Stimulated activated naive CD8-positive, alpha-beta T cell treated with anti-CD3 and anti-CD28 coated beads, Interleukin-15, amount 100 ng/mL, for 72 hours (primary cell): Measurements from ENCODE around the gene AVP.
"Not testable (repeated sequence)": the region's sequence is repeated elsewhere in the genome, so short reads cannot be mapped to it uniquely, and the experiment has no call there.

ENCODE experiments used
- ATAC-seq: fragments of 150-1000 bp; cut with Tn5 transposase; 2 replicates; pipeline ENCODE4 v1.10.0; 2021; ENCODE audit warnings: mild to moderate bottlenecking, moderate library complexity
- DNase-seq, 2 donors: peaks; one replicate each; pipeline ENCODE4 v3.0.0; 2021 to 2022
- H3K27ac Mint-ChIP-seq, 2 donors: one replicate each; pipeline ENCODE4 v1.8.0; 2022; ENCODE audit warnings: mild to moderate bottlenecking in 2 of 2, mixed read lengths in 2 of 2, moderate library complexity in 2 of 2
- H3K27me3 Mint-ChIP-seq: one replicate; pipeline ENCODE4 v1.8.0; 2022; ENCODE audit warnings: mixed read lengths
- H3K4me1 Mint-ChIP-seq: one replicate; pipeline ENCODE4 v1.8.0; 2022; ENCODE audit warnings: mild to moderate bottlenecking, mixed read lengths
- H3K4me3 Mint-ChIP-seq, 2 donors: one replicate each; pipeline ENCODE4 v1.8.0; 2022; ENCODE audit warnings: mild to moderate bottlenecking in 2 of 2, mixed read lengths in 2 of 2, moderate library complexity in 1 of 2
- H3K9me3 Mint-ChIP-seq, 2 donors: one replicate each; pipeline ENCODE4 v1.8.0; 2022; ENCODE audit warnings: mixed read lengths in 2 of 2

AVP gene, protein sequence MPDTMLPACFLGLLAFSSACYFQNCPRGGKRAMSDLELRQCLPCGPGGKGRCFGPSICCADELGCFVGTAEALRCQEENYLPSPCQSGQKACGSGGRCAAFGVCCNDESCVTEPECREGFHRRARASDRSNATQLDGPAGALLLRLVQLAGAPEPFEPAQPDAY

DNA sequence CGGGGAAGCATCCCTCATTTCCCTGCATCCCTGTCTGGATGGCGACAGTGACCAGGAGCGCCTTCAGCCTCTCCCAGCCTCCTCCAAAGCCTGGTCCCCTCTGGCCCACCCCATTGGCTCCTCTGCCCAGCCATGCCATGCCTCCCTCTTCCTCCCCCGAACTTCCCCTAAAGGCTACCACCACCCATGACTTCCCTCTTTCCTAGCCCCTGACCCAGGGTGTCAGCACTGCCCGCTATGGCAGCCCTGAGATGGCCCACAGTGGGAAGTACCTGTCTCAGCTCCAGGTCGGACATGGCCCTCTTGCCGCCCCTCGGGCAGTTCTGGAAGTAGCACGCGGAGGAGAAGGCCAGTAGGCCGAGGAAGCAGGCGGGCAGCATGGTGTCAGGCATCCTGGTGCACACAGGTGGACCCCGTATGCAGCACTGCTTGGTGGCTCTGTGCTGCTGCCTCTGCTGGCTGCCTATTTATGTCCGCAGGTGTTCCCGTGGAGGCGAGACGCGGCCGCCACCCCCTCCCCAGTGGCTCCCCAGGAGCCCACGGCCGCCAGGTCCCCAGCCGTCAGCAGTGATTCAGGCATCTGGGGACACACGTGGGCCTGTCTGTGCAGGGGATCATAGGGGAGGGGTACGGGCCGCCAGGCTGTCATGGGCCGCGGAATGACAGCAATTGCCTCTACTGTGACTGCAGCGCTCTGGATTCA is at the start of gene AVP:
AVP (minus strand) TSS at position 442 of the 703 bp plus-strand sequence; CDS start at position 392, 50 bp downstream.
- Mint-ChIP-seq H3K4me1 (peaks cover 24% of the 10 kb centered on the region), H3K4me3 (peak within 1 kb of the TSS; percentile 44 to 81), H3K27me3 (peaks cover 51% of the 10 kb centered on the region), H3K9me3 (no peaks in the 10 kb centered on the region), H3K27ac (peak within 1 kb of the TSS in 1 of 2 donors; percentile 27)
- ATAC-seq (no peak), DNase-seq (no peak)

DNA sequence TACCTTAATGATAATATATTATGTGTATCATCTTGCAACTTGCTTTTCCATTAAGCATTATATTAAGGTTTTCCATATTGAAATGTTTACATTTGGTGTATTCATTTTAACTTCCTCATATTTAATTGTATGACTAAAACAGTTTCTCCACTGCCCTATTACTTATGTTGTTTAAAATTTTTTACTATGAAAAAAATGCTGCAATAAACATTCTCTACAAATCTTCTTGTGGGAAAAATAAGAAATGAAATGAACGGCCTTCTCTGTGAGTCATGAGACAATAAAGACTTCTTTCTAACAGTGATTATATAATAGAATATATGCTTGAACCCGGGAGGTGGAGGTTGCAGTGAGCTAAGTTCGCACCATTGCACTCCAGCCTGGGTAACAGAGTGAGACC is 49.6 kb upstream of the AVP start:
- no peak for ATAC-seq
- Mint-ChIP-seq H3K4me3 (no peak overlapping the region), H3K9me3 (no peaks in the 10 kb centered on the region), H3K27me3 (no peaks in the 10 kb centered on the region), H3K27ac (no peak overlapping the region), H3K4me1 (peaks cover 12% of the 10 kb centered on the region)
- no peak for DNase-seq

DNA sequence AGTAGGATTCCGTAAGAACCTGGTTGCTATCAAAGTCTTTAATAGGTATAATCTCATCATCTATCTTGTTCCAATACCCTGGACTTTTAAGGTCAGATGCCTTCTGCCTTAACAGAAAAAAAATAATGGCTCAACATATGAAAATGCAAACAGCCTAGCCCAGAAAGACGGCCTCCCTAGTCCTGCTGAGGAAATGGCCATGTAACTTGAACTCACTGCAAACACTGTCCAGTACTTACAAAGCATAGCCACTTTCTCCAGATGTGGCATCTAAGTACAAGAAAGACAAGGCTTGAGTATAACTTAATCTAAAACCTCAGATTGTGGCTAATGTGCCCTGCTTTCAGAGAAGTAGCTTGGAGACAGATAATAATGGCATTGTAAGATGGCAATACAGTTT is 48.6 kb upstream of the AVP start:
- ATAC-seq (no peak), DNase-seq (no peak)
- no peaks in the 10 kb centered on the region for H3K9me3 Mint-ChIP-seq
- H3K27me3 Mint-ChIP-seq, result no peaks in the 10 kb centered on the region
- H3K4me3 Mint-ChIP-seq, result no peak overlapping the region
- H3K27ac Mint-ChIP-seq, result no peak overlapping the region
- H3K4me1 Mint-ChIP-seq, result peaks cover 6% of the 10 kb centered on the region

DNA sequence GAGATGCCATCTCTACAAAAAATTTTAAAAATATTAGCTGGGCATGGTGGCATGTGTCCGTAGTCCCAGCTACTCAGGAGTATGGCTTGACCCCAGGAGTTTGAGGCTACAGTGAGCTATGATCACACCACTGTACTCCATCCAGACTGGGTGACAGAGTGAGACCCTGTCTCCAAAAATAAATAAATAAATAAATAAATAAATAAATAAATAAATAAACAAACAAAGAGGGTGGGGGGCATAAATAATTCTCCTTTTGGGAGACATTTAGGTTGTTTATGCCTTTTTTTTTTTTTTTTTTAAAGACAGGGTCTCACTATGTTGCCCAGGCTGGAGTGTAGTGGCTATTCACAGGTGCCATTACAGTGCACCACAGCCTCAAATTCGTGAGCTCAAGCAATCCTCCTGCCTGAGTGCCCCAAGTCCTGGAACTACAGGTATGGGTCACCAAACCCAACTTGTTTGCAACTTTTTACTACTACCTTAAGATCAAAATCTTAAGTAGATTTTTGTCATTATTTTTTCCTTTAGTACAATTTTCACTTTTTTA is 45.6 kb upstream of the AVP start:
- no peak for DNase-seq
- Mint-ChIP-seq H3K4me3 (no peak overlapping the region), H3K27me3 (no peaks in the 10 kb centered on the region), H3K4me1 (no peaks in the 10 kb centered on the region), H3K27ac (no peak overlapping the region), H3K9me3 (no peaks in the 10 kb centered on the region)
- no peak for ATAC-seq

DNA sequence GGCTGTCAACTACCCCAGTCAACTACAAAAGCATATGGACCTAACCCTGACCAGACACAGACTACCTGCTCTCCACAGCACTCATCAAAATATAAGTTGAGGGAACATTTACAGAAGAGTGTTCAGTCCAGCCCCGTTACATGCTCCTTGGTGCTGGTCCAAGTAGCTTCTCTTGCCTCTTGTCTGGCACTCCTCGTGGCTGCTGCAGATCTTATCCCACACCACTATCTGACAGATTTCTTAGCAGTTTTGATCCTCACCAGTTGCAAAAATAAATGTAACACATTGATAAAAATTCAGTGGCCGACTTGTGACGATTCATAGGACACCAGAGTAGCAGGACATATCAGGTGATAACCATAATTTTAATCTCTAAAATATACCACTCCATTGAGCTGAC is 44.6 kb upstream of the AVP start:
- H3K4me3 Mint-ChIP-seq, result no peak overlapping the region
- no peaks in the 10 kb centered on the region for H3K4me1 Mint-ChIP-seq
- no peak overlapping the region for H3K27ac Mint-ChIP-seq
- no peaks in the 10 kb centered on the region for H3K9me3 Mint-ChIP-seq
- ATAC-seq (no peak), DNase-seq (no peak)
- H3K27me3 Mint-ChIP-seq, result no peaks in the 10 kb centered on the region

DNA sequence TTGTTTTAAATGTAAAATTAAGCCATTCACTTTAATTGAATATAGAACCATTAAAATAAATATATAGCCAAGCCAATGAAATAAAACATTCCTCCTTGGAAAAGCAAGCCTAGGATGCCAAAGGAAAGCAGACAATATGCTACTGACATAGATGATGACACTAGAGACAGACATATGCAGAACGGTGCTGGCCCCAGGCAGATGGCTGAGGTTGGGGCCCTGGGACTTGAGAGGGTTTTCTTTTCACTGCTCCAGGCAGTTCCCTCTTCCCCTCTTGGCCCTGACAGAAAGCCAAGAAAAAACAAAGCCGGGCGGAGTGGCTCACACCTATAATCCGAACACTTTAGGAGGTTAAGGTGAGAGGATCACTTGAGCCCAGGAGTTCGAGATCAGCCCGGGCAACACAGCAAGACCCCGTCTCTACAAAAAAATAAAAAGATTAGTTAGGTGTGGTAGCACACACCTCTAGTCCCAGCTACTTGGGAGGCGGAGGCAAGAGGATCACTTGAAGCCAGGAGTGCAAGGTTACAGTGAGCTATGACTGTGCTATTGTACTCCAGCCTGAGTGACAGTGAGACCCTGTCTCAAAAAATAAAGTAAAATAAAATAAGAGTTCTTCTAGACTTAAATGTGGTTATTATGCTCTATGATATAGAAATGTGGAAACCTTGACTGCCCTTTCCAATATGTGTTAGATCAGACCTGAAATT is 43.9 kb upstream of the AVP start:
- no peak for DNase-seq
- no peaks in the 10 kb centered on the region for H3K27me3 Mint-ChIP-seq
- peaks cover 2 to 4% of the 10 kb centered on the region in 2 donors for H3K9me3 Mint-ChIP-seq
- H3K4me3 Mint-ChIP-seq, result no peak overlapping the region
- no peak overlapping the region for H3K27ac Mint-ChIP-seq
- peaks cover 3% of the 10 kb centered on the region for H3K4me1 Mint-ChIP-seq
- ATAC-seq, result no peak

DNA sequence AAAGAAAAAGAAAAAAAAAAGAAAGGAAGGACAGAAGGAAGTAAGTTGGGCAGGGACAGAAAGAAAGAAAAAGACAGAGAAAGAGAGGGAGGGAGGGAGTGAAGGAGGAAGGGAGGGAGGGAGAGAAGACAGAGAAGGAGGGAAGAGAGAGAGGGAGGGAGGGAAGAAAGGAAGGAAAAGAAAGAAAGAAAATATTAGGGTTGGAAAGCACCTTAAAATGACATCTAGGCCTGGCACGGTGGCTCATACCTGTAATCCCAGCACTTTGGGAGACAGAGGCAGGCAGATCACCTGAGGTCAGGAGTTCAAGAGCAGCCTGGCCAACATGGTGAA is 42.0 kb upstream of the AVP start:
- Mint-ChIP-seq H3K4me3 (no peak overlapping the region), H3K27ac (no peak overlapping the region), H3K27me3 (no peaks in the 10 kb centered on the region), H3K4me1 (peaks cover 23% of the 10 kb centered on the region), H3K9me3 (peaks cover 14 to 23% of the 10 kb centered on the region in 2 donors)
- ATAC-seq (no peak), DNase-seq (no peak)

DNA sequence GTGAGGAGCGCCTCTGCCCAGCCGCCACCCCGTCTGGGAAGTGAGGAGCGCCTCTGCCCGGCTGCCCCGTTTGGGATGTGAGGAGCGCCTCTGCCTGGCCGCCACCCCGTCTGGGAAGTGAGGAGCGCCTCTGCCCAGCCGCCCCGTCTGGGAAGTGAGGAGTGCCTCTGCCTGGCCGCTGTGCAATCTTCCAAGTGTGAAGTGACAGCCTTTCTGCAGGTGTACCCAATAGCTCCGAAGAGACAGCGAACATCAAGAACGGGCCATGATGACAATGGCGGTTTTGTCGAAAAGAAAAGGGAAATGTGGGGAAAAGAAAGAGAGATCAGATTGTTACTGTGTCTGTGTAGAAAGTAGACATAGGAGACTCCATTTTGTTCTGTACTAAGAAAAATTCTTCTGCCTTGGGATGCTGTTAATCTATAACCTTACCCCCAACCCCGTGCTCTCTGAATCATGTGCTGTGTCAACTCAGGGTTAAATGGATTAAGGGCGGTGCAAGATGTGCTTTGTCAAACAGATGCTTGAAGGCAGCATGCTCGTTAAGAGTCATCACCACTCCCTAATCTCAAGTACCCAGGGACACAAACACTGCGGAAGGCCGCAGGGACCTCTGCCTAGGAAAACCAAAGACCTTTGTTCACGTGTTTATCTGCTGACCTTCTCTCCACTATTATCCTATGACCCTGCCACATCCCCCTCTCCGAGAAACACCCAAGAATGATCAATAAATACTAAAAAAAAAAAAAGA is 41.4 kb upstream of the AVP start:
- not testable (repeated sequence) for ATAC-seq, DNase-seq, H3K4me3 Mint-ChIP-seq, H3K27me3 Mint-ChIP-seq, H3K27ac Mint-ChIP-seq
- Mint-ChIP-seq H3K4me1 (peaks cover 28% of the 10 kb centered on the region), H3K9me3 (peaks cover 14 to 23% of the 10 kb centered on the region in 2 donors)

DNA sequence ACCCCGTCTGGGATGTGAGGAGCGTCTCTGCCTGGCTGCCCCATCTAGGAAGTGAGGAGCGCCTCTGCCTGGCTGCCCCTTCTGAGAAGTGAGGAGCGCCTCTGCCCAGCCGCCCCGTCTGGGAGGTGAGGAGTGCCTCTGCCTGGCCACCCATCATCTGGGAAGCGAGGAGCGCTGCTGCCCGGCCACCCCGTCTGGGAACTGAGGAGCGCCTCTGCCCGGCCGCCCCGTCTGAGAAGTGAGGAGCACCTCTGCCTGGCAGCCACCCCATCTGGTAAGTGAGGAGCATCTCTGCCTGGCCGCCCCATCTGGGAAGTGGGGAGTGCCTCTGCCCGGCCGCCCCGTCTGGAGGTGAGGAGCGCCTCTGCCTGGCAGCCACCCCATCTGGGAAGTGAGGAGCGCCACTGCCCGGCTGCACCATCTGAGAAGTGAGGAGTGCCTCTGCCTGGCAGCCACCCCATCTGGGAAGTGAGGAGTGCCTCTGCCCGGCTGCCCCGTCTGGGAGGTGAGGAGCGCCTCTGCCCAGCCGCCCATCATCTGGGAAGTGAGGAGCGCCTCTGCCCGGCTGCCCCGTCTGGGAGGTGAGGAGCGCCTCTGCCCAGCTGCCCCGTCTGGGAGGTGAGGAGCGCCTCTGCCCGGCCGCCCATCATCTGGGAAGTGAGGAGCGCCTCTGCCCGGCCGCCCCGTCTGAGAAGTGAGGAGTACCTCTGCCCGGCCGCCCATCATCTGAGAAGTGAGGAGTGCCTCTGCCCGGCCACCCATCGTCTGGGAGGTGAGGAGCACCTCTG is 40.4 kb upstream of the AVP start:
- peaks cover 34% of the 10 kb centered on the region for H3K4me1 Mint-ChIP-seq

DNA sequence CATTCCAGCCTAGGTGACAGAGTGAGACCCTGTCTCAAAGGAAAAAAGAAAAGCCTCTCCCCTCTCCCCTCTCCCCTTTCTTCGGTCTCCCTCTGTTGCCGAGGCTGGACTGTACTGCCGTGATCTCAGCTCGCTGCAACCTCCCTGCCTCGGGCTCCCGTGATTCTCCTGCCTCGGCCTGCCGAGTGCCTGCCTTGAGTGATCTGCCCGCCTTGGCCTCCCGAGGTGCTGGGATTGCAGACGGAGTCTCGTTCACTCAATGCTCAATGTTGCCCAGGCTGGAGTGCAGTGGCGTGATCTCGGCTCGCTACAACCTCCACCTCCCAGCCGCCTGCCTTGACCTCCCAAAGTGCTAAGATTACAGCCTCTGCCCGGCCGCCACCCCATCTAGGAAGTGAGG is 39.6 kb upstream of the AVP start:
- Mint-ChIP-seq H3K27ac (peak overlapping the region; percentile 19 to 46), H3K9me3 (peaks cover 14 to 23% of the 10 kb centered on the region in 2 donors), H3K4me1 (peaks cover 34% of the 10 kb centered on the region)
- not testable (repeated sequence) for ATAC-seq, H3K27me3 Mint-ChIP-seq, H3K4me3 Mint-ChIP-seq, DNase-seq

More for the DNA sequence above, 40.4 kb upstream of the AVP start:
- H3K9me3 Mint-ChIP-seq, result peaks cover 14 to 23% of the 10 kb centered on the region in 2 donors
- ATAC-seq, DNase-seq, H3K27me3 Mint-ChIP-seq, H3K4me3 Mint-ChIP-seq: not testable (repeated sequence)
- peak overlapping the region in 1 of 2 donors; percentile 19 for H3K27ac Mint-ChIP-seq

DNA sequence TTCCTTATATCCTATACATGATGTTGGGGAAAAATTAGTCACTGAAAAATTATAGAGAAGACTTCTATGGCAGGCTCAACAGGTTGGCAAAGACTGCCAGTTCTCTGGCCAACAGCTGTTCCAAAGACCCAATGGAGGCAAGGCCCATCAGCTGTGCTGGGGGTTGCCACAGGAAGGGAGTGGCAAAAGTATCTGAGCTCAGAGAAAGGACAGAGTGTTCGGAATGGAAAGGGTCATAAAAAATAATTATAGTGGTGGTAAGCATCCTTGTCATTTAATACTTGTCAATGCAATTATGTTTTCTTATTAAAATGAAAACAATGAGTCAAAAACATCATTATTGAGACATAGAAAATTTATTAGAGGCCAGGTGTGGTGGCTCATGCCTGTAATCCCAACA is 39.0 kb upstream of the AVP start:
- Mint-ChIP-seq H3K4me3 (no peak overlapping the region), H3K9me3 (peaks cover 14 to 23% of the 10 kb centered on the region in 2 donors), H3K27ac (peak overlapping the region; percentile 93 to 94), H3K4me1 (peaks cover 34% of the 10 kb centered on the region), H3K27me3 (no peaks in the 10 kb centered on the region)
- no peak for DNase-seq
- no peak for ATAC-seq

DNA sequence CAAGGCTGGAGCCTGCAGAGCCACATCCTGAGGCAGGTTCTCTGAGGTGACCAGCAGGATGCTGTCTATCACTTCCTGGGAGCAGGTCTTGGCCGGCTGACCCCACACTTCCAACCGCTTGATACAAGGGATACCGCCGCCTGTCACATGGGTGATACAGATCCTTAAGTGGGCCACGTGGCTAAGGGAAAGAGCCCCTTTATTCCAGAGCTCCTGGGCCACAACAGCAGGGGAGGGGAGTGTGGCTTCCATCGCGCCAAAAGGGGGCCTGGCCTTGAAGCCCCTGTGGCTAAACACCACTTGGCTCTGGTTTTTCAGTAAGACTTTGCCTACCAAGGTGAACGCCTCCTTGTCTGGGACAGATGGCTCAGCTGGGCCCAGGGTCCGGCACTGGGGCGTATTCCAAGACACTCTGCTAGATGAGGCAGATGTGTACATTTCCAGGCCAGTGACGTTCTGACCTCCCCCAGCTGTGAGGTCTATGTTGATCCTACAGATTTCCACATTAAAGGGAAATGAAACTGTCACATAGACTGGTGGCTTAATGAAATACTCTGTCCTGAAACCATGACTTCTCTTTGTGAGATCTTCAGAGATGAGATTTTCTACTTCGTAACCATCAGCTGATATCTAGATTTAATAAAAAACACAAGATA is 37.6 kb upstream of the AVP start:
- Mint-ChIP-seq H3K27me3 (no peaks in the 10 kb centered on the region), H3K9me3 (peaks cover 14 to 23% of the 10 kb centered on the region in 2 donors), H3K4me1 (peaks cover 36% of the 10 kb centered on the region), H3K27ac (peak overlapping the region; percentile 93 to 94), H3K4me3 (peak overlapping the region in 1 of 2 donors; percentile 27)
- DNase-seq (no peak), ATAC-seq (no peak)

DNA sequence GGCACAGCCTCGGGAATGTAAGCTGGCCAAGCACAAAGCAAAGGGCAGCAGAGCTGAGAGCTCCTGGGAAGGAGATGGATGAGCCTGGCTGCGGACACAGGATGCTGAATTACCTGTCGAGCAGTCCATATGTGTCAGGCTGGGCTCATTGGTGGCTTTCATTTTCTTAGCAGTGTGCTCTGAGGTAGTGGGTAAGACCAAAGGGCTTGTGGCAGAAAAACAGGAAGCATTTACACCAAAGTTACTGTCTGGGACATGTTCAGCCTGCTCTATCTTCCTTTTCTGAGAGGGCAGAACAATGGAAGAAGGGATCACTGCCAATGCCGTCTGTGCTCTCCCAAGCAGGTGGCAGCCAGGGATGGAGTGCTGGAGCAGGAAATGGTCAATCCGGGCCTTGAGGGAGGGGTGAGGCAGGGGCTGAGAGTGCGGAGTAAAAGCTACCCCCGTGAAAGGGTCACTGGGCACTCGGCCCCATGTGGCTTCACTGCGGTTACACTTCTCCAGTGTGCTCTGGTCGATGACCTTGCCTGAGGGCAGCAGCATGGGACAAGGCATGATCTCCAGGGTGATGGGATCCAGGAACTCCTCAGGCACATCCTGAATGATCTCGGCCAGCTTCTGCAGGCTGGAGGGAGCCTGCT is 36.9 kb upstream of the AVP start:
- Mint-ChIP-seq H3K27ac (peak overlapping the region; percentile 33 to 85), H3K9me3 (peaks cover 14 to 23% of the 10 kb centered on the region in 2 donors), H3K27me3 (no peaks in the 10 kb centered on the region), H3K4me1 (peaks cover 40% of the 10 kb centered on the region), H3K4me3 (peak overlapping the region; percentile 27 to 44)
- DNase-seq (no peak), ATAC-seq (peak; percentile 45)

DNA sequence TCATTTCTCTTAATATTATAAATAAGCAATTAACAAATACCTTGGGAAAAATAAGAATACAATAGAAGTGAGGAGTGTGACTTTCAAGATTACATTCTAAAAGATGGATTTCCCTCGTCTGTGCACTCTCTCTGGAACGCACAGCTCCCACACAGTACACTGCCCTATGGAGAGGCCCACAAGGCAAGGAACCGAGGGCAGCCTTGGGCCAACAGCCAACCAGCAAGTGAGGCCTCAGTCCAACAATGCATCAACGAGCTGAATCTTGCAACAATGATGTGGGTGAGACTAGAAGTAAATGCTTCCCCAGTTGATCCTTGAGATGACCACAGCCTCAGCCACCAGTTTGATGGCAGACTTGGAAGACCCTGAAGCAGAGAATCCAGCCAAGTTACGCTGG is 34.5 kb upstream of the AVP start:
- no peak for DNase-seq
- Mint-ChIP-seq H3K9me3 (peaks cover 14 to 23% of the 10 kb centered on the region in 2 donors), H3K27ac (peak overlapping the region in 1 of 2 donors; percentile 30), H3K27me3 (no peaks in the 10 kb centered on the region), H3K4me3 (no peak overlapping the region), H3K4me1 (peaks cover 51% of the 10 kb centered on the region)
- ATAC-seq, result no peak
